Vagina (tissue), 2 donors: ENCODE results near the gene ZNF839.

ENCODE experiments used
- POLR2A ChIP-seq, 2 donors: fragments of 450-650 bp; IDR thresholded peaks; one replicate each; pipeline ENCODE4 v1.6.1; 2017; ENCODE audit warnings: antibody characterized with exemption in 2 of 2, mild to moderate bottlenecking in 2 of 2, moderate library complexity in 2 of 2
- POLR2AphosphoS5 ChIP-seq, 2 donors: sonication (generic); formaldehyde crosslinking; IDR thresholded peaks; one replicate each; pipeline ENCODE4 v1.9.0; 2017; ENCODE audit warnings: antibody characterized with exemption in 2 of 2, mild to moderate bottlenecking in 2 of 2, low read depth in 1 of 2; ENCODE audit not compliant: insufficient read depth in 1 of 2

DNA sequence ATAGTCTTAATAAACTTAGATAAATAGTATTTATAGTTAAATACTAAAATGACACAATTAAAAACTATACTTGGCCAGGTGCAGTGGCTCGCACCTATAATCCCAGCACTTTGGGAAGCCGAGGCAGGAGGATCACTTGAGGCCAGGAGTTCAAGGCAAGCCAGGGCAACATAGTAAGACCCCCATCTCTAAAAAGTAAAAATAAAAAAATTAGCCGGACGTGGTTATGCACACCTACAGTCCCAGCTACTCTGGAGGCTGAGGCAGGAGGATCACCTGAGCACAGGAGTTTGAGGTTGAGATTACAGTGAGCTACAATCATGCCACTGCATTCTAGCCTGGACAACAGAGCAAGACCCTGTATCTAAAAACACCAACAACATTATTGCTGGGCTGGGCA is 27.1 kb downstream of the ZNF839 start:
- TF ChIP-seq POLR2A (IDR thresholded peaks at IDR 0.05) (no peak), POLR2AphosphoS5 (IDR thresholded peaks at IDR 0.05; ENCODE audit: insufficient read depth in 1 of 2, low read depth in 1 of 2) (no peak)
